GM19395 (cell line): ENCODE measurements around the gene SPATA2L.
A peak's percentile ranks its signal among the peaks of the same experiment; 100 is the strongest.

Experiments
- ATAC-seq: cut with Tn5 transposase; IDR thresholded peaks from one replicate; pipeline ENCODE4 v1.9.1; 2021; ENCODE audit warnings: mild to moderate bottlenecking, moderate library complexity; ENCODE audit not compliant: unreplicated experiment

SPATA2L gene

DNA sequence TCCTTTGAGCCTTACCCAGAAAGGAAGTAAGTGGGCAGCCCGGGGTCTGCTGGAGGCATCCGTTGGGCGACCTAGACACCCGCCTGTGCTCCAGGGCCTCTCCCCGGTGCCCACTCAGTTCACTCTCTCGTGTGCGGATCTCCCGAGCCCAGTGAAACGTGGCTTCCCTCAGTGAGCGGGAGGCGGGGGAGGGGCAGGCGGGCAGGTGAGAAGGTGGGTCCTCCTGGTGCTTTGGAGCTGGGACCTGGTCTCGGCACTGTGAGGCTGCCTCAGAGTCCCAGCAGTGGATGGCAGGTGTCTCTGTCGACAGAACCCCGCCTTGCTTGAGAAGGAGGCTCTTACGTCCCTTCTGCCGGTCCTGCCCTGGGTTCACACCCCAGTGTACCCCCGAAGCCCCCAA, 27.8 kb upstream of the SPATA2L start:
- ATAC-seq = no peak

DNA sequence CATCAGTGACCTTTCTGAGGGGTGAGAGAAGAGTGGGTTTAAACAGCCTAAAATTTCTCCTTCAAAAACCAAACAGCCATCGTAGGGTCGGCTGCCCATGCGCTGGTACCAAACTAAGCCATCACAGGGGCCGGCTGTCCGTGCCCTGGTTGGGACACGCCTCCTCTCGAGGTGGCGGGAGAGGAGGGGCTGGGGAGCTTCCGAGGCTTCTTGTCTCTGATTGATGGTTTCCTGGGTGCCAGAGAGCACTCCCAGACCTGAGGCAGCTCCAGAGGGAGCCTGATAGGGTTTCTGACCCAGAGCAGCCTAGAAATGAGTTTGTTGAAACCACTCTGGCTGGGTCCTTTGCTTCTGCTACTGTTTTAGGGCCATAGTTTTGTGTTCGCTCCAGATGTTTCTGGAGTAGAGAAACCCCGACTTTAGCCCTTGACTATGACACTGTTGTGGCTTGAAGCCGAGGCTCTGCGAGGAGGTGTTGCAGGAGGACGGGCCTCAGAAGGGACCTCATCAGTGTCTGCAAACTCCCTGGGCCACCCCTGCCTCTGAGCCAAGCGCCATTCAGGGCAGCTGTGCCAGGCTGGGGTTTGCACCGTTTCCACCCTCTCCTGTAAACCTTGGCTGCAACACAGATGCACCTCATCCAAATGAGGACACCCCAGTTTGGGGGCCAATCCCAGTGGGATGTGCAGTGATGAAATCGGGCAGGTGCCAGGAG, 26.1 kb upstream of the SPATA2L start:
- no peak for ATAC-seq

DNA sequence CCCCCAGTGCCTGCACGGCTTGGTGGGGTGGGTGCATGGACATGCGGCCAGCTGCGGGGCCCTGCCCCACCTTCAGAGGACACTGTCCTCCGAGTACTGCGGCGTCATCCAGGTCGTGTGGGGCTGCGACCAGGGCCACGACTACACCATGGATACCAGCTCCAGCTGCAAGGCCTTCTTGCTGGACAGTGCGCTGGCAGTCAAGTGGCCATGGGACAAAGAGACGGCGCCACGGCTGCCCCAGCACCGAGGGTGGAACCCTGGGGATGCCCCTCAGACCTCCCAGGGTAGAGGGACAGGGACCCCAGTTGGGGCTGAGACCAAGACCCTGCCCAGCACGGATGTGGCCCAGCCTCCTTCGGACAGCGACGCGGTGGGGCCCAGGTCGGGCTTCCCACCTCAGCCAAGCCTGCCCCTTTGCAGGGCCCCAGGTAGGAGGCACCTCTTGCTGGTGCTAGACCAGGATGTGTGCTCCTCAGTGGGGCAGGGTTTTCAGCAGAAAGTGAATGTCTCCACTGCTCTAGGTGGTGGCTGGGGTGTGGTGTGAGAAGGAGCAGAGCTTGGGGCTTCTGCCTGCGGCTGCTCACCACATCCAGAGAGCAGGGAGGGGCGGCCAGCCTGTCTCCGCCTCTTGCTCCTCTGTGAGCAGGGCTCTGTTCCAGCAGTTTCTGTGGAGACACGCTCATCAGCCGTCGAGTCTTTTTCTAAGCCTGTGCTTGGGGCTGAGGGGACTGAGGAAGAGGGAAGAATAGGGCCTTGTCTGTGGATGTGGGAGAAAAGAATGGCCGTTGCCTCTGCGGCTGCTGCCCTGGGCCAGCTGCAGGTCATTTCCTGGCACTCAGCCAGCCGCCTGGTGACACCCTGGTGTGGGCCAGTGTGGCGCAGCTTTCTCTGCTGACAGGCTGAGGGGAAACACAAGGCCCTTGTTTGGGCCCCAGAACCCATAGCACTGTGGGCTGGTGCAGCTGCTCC, 22.1 kb upstream of the SPATA2L start:
- ATAC-seq = no peak

DNA sequence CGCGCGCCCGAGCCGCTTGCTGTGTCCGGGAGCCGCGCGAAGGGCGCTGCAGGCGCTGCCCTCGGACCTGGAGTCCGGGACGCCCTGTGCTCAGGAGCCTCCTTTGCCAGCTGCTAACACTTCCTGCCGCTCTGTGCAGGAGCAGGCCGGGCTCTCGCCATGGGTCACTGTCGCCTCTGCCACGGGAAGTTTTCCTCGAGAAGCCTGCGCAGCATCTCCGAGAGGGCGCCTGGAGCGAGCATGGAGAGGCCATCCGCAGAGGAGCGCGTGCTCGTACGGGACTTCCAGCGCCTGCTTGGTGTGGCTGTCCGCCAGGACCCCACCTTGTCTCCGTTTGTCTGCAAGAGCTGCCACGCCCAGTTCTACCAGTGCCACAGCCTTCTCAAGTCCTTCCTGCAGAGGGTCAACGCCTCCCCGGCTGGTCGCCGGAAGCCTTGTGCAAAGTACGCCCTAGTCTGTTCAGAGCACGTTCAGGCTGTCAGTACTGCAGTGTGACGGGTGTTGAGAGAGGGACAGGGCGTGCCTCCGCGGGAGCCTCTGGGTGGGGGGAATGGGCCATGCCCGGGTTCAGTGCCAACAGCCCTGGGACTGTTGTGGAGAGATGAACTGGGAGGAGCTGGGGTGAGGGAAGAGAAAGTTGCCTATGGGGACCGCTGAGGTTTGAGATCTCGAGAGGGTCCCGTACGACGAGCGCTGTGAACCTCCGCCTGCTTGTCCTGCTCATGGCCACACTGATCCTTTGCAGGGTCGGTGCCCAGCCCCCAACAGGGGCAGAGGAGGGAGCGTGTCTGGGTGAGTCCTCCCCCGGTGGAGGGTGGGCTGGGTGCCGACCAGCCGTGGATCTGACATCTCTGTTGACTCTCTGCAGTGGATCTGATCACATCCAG, 21.1 kb upstream of the SPATA2L start:
- ATAC-seq = no peak

DNA sequence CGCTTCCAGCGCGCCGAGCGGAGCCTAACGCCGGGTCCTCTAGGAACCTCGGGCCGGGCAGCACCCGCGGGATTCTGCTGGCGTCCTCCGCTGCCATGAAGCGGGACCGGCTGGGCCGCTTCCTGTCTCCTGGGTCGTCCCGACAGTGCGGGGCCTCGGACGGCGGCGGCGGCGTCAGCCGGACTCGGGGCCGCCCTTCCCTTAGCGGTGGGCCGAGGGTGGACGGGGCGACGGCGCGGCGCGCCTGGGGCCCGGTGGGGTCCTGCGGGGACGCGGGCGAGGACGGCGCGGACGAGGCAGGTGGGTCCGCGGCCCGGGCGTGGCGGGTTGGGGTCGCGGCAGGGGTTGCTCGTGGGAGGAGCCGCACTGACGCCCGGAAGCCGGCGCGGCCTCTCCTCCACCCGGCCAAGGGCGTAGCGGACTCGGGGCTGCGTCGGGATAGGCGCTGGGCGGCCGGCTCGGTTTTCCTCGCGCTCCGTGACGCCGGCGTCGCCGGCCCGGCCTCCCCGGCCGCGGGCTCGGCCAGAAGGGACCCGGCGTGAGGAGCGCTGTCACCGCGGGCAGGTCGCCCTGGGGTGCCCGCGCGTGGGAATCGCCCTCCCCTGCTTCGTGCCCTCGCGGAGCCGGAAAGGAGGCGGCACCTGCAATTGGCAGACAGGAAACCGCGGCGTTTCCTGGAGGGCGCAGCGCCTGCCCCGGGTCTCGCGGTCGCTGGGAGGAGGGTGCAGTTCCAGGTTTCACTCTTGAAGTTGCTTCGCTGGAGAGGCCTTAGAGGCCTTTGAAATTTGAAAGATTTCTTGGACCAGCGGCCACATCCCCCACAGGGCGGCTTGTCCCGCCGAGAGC, 20.3 kb upstream of the SPATA2L start:
- ATAC-seq = peak; percentile 38

DNA sequence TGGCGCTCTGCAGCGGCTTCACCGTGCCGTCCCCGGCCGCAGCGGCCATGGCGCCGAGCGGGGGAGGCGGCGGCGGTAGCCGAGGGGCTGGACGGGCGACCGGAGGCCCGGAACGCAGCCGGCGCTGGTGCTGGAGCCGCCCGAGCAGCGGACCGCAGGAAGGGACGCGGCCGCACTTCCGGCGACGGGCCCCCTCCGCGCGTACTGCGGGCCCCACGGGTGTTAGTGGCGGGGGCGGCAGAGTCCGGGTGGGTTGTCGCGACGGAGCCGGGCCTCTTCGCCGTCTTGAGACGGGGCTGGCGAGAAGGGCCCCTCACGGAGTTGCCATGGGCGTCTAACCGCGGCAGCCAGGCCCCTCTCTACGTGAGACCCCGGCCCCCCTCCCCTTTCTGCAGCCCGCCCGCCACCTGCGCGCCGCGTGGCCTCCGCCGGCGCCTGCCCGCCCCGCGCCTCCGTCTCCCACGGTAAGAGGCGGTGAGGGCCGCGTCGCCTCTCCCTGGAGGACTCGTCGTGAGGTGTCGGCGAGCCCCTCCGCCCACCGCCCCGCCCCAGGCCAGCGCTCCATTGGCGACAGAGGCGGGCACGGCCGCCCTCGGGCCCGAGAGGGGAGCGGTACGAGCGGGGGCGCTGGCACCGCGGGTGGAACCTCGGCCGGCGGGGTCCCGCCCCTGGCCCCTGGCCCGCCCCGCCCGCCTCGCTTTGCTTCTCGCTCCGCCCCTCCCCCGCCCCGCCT, 19.5 kb upstream of the SPATA2L start, which contains the start of the genes VPS9D1 and ZNF276:
TSS of gene VPS9D1 (minus strand) at position 86 of the 733 bp plus-strand sequence. CDS start at position 49, 37 bp downstream.
TSS of gene ZNF276 (plus strand) at position 725 of the 733 bp plus-strand sequence. CDS start 104 bp downstream, outside the sequence.
- ATAC-seq = peak; percentile 59

DNA sequence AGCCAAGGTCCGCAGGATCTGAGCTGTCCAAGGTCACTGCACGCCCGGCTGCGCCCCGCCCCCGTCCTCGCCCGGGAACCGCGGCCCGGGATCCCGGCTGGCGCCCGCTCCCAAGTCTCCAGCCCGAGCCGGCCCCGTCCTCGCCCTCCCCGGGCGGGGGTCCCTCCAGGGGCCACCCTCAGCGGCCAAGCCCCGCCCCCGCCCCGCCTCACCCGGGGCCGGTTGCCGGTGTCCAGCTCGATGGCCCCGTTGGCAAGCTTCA, 19.0 kb upstream of the SPATA2L start:
- ATAC-seq = peak; percentile 11

DNA sequence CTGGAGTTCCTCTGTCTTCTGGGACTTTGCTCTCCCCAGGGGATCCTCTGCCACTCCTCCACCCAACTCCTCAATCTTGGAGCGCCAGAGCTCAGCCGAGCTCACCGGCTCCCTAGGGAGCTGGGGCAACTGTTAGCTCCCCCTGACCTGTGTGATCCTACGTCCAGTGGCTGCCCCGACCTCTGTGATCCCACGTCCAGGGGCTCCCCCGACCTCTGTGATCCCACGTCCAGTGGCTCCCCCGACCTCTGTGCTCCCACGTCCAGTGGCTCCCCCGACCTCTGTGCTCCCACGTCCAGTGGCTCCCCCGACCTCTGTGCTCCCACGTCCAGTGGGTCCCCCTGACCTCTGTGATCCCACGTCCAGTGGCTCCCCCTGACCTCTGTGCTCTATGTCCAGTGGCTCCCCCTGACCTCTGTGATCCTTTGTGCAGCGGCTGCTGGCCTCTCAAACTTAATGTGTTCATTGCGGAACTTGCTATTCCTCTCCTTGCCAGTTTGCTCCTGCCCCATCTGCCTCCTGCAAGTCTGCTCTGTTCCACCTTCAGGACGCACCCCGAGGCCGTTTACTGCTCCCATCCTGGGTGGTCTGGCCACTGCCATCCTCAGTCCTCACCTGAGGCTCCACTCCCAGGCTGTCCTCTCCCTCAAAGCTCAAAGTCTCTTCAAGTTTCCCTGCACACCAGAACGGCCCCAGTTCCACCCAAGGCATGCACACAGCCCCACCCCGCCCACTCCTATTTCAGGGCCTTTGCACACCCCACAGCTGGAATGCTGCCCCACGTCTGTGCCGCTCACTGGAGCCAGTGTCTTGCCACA, 16.4 kb upstream of the SPATA2L start:
- no peak for ATAC-seq

DNA sequence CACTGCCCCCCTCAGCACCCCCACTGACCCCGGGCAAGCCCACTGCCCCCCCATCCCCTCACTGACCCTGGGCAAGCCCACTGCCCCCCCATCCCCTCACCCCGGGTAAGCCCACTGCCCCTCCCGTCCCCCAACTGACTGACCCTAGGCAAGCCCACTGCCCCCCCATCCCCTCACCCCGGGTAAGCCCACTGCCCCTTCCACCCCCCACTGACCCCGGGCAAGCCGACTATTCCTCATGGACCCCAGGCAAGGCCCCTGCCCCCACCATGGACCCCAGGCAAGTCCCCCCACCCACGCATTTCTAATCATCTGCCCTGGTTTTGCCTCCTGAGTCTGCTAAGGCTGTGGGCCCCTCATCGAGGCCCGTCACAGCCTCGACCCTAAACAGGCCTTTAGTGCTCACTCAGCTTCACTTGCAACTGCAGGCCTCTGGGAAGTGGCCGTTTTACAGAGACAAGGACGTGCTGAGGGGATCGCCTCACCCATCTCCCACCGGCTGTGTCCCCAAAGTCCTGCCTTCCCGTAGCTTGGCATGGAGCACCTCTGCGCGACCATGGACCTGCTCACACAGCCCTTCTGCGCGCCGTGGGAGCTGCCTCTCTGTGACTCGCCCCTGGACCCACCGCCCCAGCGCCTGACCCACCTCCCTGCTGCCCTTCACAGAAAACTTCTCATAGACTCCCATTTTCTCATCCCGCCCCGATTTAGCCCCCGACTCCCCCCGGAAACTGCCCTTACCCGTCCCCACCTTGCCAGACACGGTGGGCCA, 15.6 kb upstream of the SPATA2L start:
- no peak for ATAC-seq

DNA sequence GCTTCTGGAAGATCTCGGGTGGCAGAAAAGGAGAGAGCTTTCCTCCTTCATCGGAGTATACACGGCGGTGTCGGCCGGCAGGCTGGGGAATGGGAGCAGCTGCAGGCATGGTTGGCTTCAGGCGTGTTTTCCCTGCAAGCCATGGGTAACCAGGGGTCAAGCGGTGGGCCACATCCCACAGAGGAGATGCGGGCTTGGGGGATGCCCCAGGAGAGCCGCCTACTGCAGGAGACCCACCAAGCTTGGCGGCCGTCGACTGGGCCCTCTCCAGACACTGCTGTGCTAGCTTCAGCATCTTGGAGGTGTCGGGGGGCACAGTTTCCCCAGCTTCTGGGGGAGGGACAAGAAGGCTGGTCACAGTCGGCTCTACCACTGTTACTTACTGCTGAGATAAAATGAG, 15.0 kb upstream of the SPATA2L start:
- no peak for ATAC-seq

DNA sequence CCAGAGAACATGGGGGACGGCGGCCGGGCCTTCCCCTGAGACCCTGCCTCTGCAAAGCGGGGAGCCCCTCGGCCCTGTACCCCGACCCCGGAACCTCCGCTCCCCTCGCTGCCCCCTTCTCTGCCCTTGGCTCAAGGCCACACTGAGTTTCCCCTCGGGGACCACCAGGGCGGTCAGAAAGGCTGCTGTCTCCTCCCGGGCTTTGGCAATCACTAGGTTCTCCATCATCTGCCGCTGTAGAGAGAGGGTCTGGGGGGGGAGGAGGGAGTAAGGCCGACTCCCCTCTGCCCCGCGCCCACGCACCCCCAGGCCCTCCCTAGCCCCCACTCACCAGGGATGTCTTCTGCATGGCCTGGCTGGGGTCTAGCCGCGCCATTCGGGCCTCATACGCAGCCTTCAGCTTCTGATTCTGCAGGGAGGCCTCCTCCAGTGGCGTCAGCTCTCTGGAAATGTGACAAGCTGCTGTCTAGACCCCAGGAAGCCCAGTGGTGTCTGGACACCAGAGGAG, 10.8 kb upstream of the SPATA2L start:
- ATAC-seq = no peak

DNA sequence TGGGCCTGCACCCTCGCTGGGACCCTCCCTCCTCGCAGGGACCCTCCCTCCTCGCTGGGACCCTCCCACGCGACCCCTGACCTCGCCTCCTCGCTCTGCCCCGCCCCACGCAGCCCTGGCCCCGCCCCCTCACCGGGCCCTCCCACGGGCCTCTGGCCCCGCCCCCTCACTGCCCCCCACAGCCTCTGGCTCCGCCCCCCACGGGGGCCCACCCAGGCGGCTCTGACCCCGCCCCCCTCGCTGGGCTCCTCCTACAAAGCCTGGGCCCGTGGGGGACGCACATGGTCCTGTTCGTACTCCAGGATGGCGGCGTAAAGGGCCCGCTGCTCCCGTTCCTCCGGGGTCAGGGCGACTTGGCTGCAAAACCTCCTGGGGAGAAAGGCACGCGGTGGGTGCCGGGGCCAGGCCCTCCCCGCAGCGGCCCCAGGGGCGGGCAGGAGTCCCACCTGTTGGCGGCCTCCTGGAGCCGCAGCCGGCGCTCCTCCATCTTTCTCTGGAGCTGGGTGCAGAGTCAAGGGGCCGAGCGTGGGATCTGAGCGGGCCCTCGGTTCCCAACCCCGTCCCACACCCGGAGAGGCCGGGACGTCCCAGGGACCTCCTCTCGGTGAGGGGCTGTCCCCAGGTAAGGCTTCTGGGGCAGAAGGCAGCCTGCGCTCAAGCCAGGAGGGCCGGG, 10.2 kb upstream of the SPATA2L start:
- ATAC-seq = no peak

DNA sequence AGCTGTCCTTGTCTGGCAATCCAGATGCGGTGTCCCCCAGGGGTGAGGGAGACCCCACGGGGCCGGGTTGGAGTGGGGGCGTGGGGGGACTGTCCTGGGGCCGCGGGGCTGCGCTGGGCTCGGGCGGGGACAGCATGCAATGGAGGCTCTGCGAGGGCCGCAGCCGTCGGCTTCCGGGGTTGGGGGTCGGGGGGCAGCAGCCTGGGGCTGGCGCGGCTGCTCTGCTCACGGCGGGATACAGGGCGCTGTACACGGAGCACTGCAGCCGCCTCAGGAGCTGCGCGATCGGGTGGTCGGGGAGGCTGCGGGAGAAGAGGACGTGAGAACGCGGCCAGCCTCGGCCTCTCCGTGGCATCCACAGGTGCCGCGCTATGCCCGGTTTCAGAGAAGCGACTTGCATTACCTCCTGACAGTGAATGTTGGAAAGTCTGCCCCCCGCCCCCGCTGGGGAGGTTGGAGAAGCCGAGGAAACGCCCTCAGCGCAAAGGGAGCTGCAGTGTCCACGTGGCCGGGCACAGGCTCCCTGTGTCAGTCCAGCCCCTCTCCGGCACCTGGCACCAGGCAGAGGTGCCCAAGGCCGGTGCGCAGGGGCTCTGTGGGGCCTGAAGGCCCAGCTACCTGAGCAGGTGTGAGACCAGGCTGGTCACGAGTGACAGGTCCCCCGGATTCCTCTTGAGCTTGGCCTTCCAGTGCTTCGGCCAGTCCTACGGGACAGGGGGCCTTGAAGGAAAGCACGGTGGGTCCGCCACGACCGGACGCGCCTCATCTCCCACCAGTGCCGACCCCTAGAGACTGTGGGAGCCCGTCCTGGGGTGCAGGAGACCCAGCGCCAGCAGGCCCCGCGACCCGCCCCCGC, 9.4 kb upstream of the SPATA2L start:
- no peak for ATAC-seq

DNA sequence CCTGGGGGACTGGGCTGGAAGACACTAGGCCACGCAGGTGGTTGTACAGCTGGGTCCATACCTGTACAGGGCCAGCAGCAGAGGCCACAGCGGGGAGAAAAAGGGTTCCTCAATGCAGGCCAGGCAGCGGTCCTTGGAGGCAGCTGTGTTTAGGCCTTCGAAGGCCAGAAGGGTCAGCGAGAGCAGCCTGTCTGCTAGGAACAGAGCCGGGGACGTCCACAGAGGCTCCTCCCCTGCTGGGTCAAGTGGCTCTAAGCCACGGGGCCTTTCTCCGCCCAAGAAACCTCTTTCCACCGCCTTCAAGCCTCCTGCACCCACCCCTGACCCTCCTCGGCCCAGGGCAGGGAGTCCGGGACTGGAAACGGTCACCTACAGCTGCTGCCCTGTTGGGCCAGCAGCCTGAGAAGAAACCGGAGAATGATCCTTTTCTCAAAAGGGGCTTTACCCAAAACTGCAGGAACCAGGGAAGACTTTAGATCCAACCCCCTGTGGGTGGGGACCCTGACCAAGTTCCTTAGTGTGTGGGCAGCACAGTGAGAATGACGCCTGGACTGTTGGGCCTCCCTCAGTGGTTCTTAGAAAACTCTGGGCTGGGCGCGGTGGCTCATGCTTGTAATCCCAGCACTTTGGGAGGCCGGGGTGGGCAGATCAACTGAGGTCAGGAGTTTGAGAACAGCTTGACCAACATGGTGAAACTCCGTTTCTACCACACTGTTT, 8.4 kb upstream of the SPATA2L start:
- ATAC-seq = no peak

DNA sequence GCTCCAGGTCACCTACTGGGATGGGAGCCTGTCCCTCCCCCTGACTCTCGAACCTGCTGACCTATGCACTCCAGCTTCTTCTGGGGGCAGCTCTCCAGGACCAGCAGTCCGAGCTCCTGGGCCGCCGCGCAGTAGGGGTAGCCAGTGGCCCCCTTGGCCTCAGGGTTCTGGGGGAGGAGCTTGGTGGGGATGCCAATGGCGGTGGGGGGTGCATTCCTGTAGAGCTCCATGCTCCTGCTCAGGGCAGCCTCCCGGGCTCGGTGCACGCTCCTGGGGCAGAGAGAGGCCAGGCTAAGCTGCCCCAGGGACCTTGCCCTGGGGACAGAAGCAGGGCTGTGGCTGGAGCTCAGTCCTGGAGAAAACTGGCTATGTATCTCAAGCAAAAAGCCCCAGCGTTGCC, 7.7 kb upstream of the SPATA2L start:
- no peak for ATAC-seq
